Hypothalamus (tissue), 51 donors: ENCODE measurements around the gene EMC8.
"Not testable (repeated sequence)": the region's sequence is repeated elsewhere in the genome, so short reads cannot be mapped to it uniquely, and the experiment has no call there.

Experiments
- DNase-seq, 51 donors: peaks; one replicate each; lab custom pipeline; 2025; lab: John Stamatoyannopoulos, UW

The EMC8 gene

GRCh38 chr16:85799497-85800320 lies at the start of gene EMC8, which contains the start of gene COX4I1:
Gene EMC8 (minus strand): TSS chr16:85799544. CDS start chr16:85799295, 249 bp downstream.
Gene COX4I1 (plus strand): TSS chr16:85799695. CDS start chr16:85801206, 1,511 bp downstream.
- DNase-seq, result peak; percentile 64 to 96 (median 90)

GRCh38 chr16:85848986-85849385 lies 49.6 kb upstream of the EMC8 start:
- no peak for DNase-seq

DNA sequence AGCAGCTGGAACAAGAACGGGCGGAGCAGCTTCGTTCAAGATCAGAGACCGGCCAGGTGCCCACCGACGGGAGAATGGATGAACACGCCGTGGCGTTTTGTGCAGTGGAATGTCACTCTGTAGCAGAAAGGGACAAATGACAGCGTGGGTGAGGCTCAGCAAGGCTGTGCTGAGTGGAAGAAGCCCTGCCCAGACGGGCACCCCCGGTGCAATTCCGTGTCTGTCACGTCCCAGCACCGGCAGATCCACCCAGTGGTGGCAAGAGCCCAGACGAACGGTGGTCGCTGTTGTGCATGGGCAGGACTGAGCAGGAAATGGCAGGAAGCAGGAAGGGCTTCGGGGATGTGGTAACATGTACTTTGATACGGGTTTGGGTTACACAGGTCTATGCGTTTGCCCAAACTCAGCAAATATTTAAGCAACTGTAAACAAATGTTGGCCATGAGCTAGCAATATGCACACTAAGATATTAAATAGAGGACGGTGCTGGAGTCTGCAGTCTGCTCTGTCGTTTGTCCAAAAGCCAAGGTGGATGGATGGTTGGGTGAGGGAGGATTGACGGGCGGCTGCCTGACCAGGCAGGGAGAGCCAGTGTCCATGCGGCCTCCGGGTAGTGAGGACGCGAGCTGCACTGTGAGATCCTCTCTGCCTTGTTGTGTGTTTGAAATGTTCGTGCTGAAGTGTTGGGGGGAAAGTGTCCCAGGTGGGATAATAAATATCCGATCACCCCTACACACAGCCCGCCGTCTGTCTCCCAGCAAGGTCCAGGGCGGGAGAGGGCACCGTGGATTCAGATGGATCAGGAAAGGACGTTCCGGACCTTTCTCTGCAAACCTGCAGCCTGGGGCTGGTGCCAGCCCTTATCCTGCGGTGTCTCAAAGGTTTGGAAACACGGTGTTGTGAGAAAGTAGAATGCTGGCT lies 48.6 kb upstream of the EMC8 start:
- DNase-seq, result no peak

GRCh38 chr16:85847036-85847435 lies 47.7 kb upstream of the EMC8 start:
- no peak for DNase-seq

GRCh38 chr16:85846461-85846860 lies 47.1 kb upstream of the EMC8 start:
- no peak for DNase-seq

GRCh38 chr16:85845266-85845665 lies 45.9 kb upstream of the EMC8 start:
- no peak for DNase-seq

DNA sequence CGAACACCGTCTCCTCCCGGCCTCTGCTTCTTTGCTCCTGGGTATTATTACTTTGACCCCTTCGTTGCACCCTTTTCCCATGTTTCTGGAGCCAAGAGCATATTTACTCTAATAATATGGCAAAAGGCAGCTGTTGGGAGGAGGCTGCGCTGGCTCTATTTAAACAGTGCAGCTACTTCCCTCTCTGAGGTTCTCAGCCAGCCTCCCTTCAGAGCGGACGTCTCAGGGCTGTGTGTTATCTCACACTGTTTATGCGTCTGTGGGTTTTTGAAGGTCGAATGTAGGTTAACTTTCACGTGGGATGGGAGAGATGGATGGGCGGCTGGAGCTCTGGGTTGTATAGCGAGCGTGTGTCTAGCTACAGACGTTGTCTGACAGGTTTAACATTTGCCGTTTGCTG lies 45.4 kb upstream of the EMC8 start:
- DNase-seq, result no peak

DNA sequence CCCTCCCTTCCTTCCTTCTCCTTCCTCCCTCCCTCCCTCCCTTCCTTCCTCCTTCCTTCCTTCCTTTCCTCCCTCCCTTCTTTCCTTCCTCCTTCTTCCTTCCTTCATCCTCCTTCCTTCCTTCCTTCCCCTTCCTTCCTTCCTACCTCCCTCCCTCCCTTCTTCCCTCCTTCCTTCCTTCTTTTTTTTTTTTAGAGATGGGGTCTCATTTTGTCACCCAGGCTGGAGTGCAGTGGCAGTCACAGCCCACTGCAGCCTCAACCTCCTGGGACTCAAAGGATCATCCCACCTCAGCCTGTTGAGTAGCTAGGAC lies 44.8 kb upstream of the EMC8 start:
- DNase-seq, result no peak

DNA sequence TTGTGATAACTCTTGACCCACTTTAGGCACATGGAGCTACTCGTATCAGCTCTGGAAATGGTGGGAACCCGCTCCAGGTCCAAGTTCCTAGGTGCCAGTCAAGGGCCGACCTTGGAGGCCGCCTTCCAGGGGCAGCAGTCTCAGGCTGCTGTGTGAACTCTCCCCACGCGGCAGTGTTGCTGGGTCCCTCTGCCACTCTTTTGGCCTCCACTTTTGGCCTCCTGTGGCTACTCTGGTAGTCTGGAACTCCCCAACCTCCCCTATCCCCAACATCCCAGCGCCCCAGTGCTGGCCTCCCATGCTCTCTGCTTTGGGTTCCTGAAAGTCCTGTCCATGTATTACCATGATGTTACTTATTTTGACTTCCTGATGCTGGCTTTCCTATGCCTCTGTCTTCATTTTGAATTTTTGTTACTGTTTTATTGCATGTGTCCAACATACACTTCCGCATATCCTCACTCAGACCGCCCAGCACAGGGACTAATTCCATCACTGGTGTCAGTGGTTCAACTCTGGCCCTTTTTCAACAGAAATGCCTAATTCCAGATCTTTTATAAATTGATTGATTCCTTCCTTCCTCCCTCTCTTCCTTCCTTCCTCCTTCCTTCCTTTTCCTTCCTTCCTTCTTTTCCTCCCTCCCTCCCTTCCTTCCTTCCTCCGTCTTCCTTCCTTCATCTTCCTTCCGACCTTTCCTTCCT lies 44.3 kb upstream of the EMC8 start:
- no peak for DNase-seq

DNA sequence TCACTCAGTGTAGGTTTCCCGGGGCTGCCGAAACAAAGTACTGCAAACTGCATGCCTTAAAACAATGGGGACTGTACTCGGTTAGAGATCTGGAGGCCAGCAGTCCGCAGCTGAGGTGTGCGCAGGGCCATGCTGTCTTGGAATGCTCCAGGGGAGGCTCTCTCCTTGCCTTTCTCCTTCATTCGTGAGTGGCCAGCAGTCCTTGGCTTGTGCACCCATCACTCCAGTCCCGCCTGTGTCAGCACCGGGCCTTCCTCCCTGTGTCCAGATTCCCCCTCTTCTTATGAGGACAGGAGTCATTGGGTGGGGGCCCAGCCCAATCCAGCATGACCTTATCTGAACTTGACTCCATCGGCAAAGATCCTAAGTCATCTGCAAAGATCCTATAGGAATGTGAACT lies 43.5 kb upstream of the EMC8 start:
- no peak for DNase-seq

DNA sequence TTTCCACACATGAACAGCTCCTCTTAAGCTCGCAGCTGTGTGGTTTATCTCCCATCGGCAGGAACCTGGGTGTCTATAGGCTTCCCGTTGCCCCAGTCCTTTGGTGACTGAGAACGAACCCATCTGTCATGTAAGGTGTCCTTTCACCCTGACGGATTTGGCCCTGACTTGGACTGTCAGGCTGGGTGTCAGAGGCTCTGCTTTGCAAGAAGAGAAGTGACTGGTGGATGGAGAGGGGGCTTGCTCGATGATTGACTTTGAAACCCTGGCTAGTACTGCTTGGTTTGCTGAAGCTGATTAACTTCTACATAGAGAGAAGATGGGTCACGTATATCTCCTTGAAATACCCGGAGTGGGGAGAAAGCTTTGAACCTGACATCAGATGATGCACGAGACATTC lies 43.1 kb upstream of the EMC8 start:
- no peak for DNase-seq

GRCh38 chr16:85840801-85841200 lies 41.5 kb upstream of the EMC8 start:
- no peak for DNase-seq

DNA sequence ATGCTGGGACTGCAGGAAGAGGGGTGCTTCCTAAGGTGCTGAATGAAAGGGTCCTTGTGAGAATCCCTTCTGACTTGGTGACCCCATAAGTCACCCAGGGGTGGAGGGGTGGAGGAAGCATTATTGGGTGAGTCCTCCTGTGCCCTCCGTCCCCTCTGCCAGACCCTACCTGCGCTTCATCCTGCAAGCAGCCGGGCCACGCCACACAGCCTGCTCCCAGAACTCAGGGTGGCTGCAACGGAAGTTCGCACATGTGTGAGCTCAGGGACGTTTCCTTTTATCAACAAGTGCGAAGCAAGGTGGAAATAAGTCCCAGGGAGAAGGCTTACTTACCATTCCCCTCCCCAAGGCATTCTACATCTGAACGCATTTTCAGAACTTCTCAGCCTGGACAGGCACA lies 41.1 kb upstream of the EMC8 start:
- no peak for DNase-seq

- DNase-seq, result no peak
These were observed 40.4 kb upstream of the EMC8 start for GRCh38 chr16:85839681-85840240.

- no peak for DNase-seq
These were observed 39.7 kb upstream of the EMC8 start for GRCh38 chr16:85838876-85839585.

GRCh38 chr16:85838381-85838780 lies 39.0 kb upstream of the EMC8 start:
- no peak for DNase-seq

- DNase-seq, result not testable (repeated sequence)
These were observed 38.3 kb upstream of the EMC8 start for GRCh38 chr16:85837654-85838053.

DNA sequence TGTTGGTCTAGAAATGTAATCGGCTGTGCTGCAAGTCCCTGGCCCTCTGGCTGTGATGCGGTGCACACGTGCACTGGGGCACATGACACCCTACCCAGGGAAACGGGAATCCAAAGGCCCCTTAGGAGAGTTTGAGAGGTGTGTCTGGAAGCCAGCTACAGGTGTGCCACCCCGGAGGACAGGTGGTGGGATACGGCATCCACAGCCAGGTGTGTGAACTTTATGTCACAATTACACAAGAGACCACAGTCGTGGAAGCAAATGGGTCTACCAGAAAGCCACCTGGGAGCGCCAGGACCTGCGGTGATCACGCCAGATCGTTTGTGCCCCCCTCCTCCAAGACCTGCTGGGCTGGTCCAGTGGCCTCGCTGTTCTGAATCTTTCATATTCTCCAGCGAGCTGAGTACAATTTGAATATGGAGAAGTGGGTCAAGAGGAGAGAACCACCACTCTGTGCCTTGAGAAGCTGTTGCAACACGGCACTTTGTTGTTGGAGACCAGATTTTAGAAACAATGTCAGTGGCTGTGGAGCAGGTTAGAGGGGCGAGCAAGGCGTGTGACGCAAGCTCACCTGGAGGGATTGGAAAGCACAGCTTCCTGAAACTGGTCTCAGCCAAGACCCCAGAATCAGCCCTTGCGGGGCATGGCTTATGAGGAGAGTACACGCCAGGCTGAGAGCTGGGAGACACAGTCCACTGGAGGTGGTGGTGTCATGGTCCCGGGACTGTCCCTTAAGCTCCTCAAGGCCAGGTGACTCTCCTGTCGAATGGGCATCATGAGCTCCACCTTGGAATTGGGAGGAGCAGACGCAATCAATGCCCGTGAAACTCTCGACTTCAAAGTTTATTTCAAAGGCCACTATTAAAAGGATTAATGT lies 37.6 kb upstream of the EMC8 start:
- DNase-seq, result no peak
